ENCODE data around the gene TFEB.

Gene TFEB

DNA sequence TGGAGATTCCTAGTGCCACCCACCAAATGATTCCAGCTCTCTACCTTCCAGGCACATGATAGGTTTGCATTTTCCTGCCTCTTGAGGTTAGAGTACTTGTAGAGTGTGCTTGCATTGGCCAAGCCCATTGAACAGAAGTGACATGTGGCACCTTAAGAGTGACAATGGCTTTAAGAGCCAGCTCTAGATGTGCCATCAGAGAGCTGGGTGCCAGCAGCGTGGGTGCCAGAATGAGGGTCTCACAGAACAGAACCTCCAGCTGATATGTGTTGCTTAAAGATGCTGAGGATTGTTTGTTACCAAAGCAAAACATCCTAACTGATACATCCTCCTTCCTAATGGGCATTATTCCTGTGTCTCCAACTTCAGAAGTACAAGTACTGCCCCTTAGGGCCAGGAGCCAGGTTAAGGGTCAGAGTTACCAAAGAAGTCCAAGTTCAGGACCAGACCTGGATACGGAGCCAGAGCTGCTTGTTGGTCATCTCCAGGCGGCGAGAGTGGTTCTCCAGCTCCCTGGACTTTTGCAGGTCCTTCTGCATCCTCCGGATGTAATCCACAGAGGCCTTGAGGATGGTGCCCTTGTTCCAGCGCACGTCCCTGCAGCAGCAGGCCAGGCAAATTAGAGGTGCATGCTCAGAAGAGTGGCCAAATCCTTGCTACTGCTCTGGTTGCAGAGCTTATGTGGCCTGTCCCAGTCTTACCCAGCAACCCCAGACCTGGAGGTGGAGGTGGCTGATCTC lies 49.6 kb downstream of the TFEB start:
- H3K27me3 ChIP-seq (ENCODE audit: control insufficient read depth in 1 of 2, insufficient read depth in 2 of 2, low read length in 2 of 2) = no peaks in the 10 kb centered on the region
- no peak overlapping the region for H3K27ac ChIP-seq (ENCODE audit: low read length)
- no peak overlapping the region for H3K9ac ChIP-seq (ENCODE audit: low read length in 2 of 2)
- no peak overlapping the region for H3K4me3 ChIP-seq (ENCODE audit: low read length in 2 of 2)
- peaks cover 31 to 43% of the 10 kb centered on the region in 2 donors for H3K36me3 ChIP-seq (ENCODE audit: control insufficient read depth in 2 of 2, insufficient read depth in 2 of 2, low read length in 2 of 2)
- H3K9me3 ChIP-seq (ENCODE audit: control insufficient read depth in 2 of 2, low read length in 2 of 2) = no peaks in the 10 kb centered on the region
- H3K4me1 ChIP-seq (ENCODE audit: control insufficient read depth, insufficient read depth, low read length) = peaks cover 20% of the 10 kb centered on the region

DNA sequence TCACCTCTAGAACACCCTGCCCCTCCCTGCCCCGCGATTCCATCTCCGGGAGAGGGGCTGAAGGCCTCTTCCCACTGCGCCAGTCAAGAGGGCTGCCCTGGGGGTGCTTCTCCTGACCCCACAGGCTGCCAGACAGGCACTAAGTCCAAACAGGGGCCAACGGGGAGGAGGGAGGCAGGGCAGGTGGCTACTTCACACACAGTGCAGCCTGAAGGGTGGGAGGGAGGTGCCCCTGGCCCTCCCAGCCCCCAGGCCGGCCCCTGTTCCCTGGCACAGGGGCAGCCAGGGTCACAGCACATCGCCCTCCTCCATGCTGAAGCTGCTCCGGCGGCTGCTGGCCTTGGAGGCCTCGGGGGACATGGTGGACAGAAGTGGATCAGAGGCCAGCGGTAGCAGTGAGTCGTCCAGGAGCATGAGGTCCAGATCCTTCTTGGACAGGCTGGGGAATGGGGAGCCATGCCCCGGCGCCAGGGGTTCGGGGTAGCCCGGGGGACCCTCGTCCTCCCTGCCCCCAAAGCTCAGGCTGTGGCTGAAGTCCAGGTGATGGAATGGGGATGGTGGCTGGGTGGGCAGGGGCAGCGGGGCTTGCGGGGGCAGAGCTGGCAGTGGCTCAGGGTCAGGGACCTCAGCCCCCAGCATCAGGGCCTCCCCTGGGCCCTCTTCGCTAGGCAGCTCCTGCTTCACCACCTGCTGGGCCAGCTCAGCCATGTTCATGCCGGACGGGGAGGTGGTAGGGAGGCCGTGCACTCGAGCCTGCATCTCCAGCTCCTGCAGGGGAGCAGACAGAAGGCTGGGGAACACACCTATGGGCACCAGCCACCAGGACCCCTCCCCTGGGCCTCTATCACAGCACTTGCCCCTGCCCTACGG lies 50.9 kb downstream of the TFEB start:
- no peak overlapping the region for H3K4me3 ChIP-seq (ENCODE audit: low read length in 2 of 2)
- H3K9me3 ChIP-seq (ENCODE audit: control insufficient read depth in 2 of 2, low read length in 2 of 2) = no peaks in the 10 kb centered on the region
- H3K4me1 ChIP-seq (ENCODE audit: control insufficient read depth, insufficient read depth, low read length) = peaks cover 20% of the 10 kb centered on the region
- H3K36me3 ChIP-seq (ENCODE audit: control insufficient read depth in 2 of 2, insufficient read depth in 2 of 2, low read length in 2 of 2) = peaks cover 24 to 36% of the 10 kb centered on the region in 2 donors
- no peak overlapping the region for H3K27ac ChIP-seq (ENCODE audit: low read length)
- H3K9ac ChIP-seq (ENCODE audit: low read length in 2 of 2) = no peak overlapping the region
- H3K27me3 ChIP-seq (ENCODE audit: control insufficient read depth in 1 of 2, insufficient read depth in 2 of 2, low read length in 2 of 2) = no peaks in the 10 kb centered on the region

DNA sequence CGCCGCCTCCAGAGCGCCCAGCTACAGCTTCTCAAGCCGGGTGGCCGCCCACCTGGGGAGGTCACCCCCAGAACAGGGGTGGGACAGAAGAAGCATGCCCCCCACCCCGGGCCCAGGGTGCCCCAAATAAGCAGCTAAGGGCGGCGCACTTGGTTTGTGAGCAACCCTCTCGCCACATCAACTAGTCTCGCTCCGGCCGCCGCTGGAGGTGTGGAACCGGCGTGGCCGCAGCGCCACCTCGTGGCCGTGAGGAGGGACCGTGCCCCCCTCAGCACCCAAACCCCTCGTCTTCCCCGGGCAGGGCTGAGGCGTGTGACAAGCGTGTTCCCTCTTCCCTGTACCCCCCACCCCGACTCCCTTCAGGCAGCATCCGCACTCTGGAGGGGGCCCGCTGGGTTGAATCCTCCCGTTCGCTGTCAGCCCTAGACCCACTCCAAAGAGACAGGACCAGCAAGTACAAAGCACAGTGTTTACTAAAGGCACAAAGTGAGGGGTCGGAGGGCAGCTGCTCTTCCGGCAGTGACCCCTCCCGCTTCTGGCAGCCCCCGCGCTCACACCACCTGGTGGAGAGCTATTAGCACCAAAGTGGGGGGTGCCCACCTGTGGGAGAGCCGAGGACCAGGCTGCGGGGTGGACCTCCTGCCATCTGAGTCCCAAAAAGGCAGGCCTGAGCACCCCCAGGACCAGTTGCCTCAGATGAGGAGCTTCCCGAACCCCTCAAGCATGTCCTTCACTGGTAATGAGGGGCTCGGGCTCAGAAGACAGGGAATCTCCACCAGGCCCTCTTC lies 51.7 kb downstream of the TFEB start:
- Histone ChIP-seq H3K4me3 (ENCODE audit: low read length in 2 of 2) (peak overlapping the region; percentile 56 to 69), H3K9ac (ENCODE audit: low read length in 2 of 2) (peak overlapping the region; percentile 62 to 68), H3K27me3 (ENCODE audit: control insufficient read depth in 1 of 2, insufficient read depth in 2 of 2, low read length in 2 of 2) (no peaks in the 10 kb centered on the region), H3K36me3 (ENCODE audit: control insufficient read depth in 2 of 2, insufficient read depth in 2 of 2, low read length in 2 of 2) (peaks cover 17 to 36% of the 10 kb centered on the region in 2 donors), H3K4me1 (ENCODE audit: control insufficient read depth, insufficient read depth, low read length) (peaks cover 20% of the 10 kb centered on the region), H3K27ac (ENCODE audit: low read length) (peak overlapping the region; percentile 24), H3K9me3 (ENCODE audit: control insufficient read depth in 2 of 2, low read length in 2 of 2) (no peaks in the 10 kb centered on the region)

DNA sequence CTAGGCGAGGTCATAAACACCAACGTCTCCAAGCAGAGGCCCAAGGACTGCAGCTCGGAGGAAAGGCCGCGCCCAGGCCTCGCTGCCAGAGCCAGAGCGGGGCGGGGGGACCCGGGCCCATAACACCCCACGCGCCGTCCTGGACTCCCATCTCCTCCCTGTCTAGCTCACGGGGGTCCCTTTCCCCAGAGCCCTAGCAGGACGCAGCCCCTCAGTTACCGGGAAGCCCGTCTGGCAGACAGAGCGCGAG lies 52.2 kb downstream of the TFEB start:
- no peaks in the 10 kb centered on the region for H3K9me3 ChIP-seq (ENCODE audit: control insufficient read depth in 2 of 2, low read length in 2 of 2)
- H3K4me3 ChIP-seq (ENCODE audit: low read length in 2 of 2) = peak overlapping the region; percentile 56 to 69
- no peaks in the 10 kb centered on the region for H3K27me3 ChIP-seq (ENCODE audit: control insufficient read depth in 1 of 2, insufficient read depth in 2 of 2, low read length in 2 of 2)
- peak overlapping the region; percentile 24 for H3K27ac ChIP-seq (ENCODE audit: low read length)
- peaks cover 20% of the 10 kb centered on the region for H3K4me1 ChIP-seq (ENCODE audit: control insufficient read depth, insufficient read depth, low read length)
- H3K9ac ChIP-seq (ENCODE audit: low read length in 2 of 2) = peak overlapping the region; percentile 62 to 68
- peaks cover 17 to 32% of the 10 kb centered on the region in 2 donors for H3K36me3 ChIP-seq (ENCODE audit: control insufficient read depth in 2 of 2, insufficient read depth in 2 of 2, low read length in 2 of 2)

DNA sequence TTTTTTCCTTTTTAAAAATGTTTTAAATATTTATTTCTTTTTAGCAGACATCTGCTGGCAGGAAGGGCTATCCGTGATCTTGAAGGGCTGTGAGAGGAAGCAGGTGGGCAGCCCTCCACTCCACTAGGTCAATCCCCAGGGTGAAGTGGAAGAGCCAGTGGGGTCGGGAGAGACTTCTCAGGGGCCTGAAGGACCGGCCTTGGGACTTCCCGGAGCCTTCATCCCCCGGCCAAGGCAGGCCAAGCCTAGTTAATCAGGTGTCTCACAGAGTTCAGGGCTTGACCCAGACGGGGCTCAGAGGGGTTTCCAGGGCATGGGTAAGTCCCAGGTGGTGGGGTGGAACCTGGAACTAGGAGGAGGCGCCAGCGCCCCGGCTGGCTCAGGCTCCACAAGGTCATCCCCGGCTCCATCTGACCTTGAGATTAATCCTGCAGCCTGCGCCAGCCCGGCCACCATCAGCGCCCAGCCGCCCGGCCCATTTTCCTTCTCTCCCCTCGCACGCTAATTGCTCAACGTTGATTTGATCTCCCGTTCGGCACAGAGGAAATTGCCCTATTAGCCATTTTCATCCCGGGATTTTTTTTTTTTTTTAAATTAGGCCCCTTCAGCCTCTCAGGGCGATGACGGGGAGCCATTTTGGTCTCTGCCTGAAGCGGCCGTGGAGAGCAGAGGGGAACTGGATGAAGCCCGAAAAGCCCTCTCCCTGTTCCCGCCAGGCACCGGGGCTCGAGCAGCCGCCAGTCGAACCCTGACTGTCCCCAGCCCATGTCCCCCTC lies 52.7 kb downstream of the TFEB start:
- Histone ChIP-seq H3K9ac (ENCODE audit: low read length in 2 of 2) (peak overlapping the region; percentile 62 to 68), H3K27ac (ENCODE audit: low read length) (peak overlapping the region; percentile 24), H3K36me3 (ENCODE audit: control insufficient read depth in 2 of 2, insufficient read depth in 2 of 2, low read length in 2 of 2) (peaks cover 17 to 27% of the 10 kb centered on the region in 2 donors), H3K4me1 (ENCODE audit: control insufficient read depth, insufficient read depth, low read length) (peaks cover 20% of the 10 kb centered on the region), H3K4me3 (ENCODE audit: low read length in 2 of 2) (peak overlapping the region; percentile 56 to 69), H3K27me3 (ENCODE audit: control insufficient read depth in 1 of 2, insufficient read depth in 2 of 2, low read length in 2 of 2) (no peaks in the 10 kb centered on the region), H3K9me3 (ENCODE audit: control insufficient read depth in 2 of 2, low read length in 2 of 2) (no peaks in the 10 kb centered on the region)

DNA sequence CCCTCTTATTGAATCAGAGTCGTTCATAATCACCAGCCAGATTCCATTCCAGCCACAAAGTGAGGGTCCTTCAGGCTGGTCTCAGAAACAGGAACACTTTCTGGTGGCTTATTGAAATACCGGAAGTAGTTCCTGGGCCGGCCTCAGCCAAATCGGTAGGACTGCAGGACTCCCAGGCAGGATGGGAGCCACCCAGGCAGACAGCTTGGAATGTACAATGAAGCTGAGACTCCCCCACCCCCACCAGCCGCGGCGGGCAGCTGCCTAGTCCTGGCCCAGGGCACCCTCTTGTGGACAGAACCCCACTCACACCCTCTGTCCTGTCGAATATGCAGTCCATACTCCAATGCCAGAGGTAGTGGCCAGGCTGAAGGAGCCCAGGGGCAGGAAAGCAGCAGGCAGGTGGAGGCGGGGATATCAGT lies 53.3 kb downstream of the TFEB start:
- no peaks in the 10 kb centered on the region for H3K27me3 ChIP-seq (ENCODE audit: control insufficient read depth in 1 of 2, insufficient read depth in 2 of 2, low read length in 2 of 2)
- no peak overlapping the region for H3K9ac ChIP-seq (ENCODE audit: low read length in 2 of 2)
- no peaks in the 10 kb centered on the region for H3K9me3 ChIP-seq (ENCODE audit: control insufficient read depth in 2 of 2, low read length in 2 of 2)
- no peak overlapping the region for H3K27ac ChIP-seq (ENCODE audit: low read length)
- H3K4me3 ChIP-seq (ENCODE audit: low read length in 2 of 2) = no peak overlapping the region
- peaks cover 15 to 21% of the 10 kb centered on the region in 2 donors for H3K36me3 ChIP-seq (ENCODE audit: control insufficient read depth in 2 of 2, insufficient read depth in 2 of 2, low read length in 2 of 2)
- peaks cover 20% of the 10 kb centered on the region for H3K4me1 ChIP-seq (ENCODE audit: control insufficient read depth, insufficient read depth, low read length)

DNA sequence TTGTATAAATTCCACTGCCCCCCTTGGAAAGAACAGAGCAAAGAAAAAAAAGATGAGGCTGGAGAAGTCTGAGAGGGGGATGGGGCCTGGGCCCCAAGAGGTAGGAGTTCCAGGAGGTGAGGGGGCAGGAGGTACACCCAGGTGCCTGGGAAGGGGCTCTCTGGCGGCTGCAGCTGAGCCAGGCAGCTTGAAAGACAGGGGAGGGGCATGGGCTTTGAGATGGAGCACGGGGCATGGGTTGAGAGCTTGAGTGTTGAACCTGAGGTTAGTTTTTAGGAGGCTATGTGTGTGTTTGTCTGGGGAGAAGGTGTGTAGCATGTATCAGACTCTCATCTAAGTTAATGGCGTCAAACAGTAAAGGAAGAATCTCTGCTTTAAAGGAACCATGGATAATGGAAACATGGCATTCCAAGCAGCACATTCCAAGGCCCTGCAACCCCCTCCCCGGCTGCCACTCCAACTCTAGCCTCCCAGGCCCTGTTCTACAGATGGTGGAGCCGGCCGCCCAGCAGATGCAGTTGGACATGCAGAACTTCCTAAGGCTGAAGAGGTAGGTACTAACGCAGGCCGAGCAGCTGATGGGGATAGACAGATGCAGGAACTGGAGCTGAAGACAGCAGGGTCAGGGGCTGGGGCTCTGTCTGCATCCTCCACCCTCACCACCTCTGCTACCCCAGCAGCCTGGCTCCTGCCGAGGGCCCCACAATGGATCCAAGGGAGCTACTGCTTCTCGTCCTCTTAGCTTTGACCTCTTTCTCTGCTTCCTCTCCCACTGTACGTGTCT lies 55.0 kb downstream of the TFEB start:
- H3K36me3 ChIP-seq (ENCODE audit: control insufficient read depth in 2 of 2, insufficient read depth in 2 of 2, low read length in 2 of 2) = peaks cover 4 to 8% of the 10 kb centered on the region in 2 donors
- no peaks in the 10 kb centered on the region for H3K9me3 ChIP-seq (ENCODE audit: control insufficient read depth in 2 of 2, low read length in 2 of 2)
- no peak overlapping the region for H3K4me3 ChIP-seq (ENCODE audit: low read length in 2 of 2)
- H3K4me1 ChIP-seq (ENCODE audit: control insufficient read depth, insufficient read depth, low read length) = peaks cover 20% of the 10 kb centered on the region
- no peak overlapping the region for H3K9ac ChIP-seq (ENCODE audit: low read length in 2 of 2)
- H3K27me3 ChIP-seq (ENCODE audit: control insufficient read depth in 1 of 2, insufficient read depth in 2 of 2, low read length in 2 of 2) = no peaks in the 10 kb centered on the region
- H3K27ac ChIP-seq (ENCODE audit: low read length) = no peak overlapping the region

DNA sequence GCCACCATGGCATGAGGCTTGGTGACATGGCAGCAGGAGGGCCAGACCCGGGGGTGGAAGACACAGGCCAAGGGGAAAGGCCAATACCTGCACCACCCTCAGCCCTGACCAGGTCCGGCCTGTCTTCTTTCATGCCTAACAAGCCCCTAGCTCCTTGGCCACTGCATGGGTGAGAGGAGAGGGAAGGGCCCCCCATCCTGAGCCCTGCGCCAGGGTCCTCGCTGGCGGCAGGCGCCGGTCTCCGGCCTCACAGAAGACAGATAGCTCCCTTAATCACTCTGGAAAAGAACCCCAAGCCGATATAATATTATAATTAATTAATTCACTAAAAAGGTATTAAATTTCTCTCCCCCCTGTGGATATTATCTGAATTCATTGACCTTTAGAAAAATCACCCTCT lies 55.7 kb downstream of the TFEB start:
- H3K27me3 ChIP-seq (ENCODE audit: control insufficient read depth in 1 of 2, insufficient read depth in 2 of 2, low read length in 2 of 2) = no peaks in the 10 kb centered on the region
- peaks cover 20% of the 10 kb centered on the region for H3K4me1 ChIP-seq (ENCODE audit: control insufficient read depth, insufficient read depth, low read length)
- H3K4me3 ChIP-seq (ENCODE audit: low read length in 2 of 2) = no peak overlapping the region
- no peak overlapping the region for H3K9ac ChIP-seq (ENCODE audit: low read length in 2 of 2)
- H3K36me3 ChIP-seq (ENCODE audit: control insufficient read depth in 2 of 2, insufficient read depth in 2 of 2, low read length in 2 of 2) = peaks cover 0 to 3% of the 10 kb centered on the region in 2 donors
- no peak overlapping the region for H3K27ac ChIP-seq (ENCODE audit: low read length)
- no peaks in the 10 kb centered on the region for H3K9me3 ChIP-seq (ENCODE audit: control insufficient read depth in 2 of 2, low read length in 2 of 2)

DNA sequence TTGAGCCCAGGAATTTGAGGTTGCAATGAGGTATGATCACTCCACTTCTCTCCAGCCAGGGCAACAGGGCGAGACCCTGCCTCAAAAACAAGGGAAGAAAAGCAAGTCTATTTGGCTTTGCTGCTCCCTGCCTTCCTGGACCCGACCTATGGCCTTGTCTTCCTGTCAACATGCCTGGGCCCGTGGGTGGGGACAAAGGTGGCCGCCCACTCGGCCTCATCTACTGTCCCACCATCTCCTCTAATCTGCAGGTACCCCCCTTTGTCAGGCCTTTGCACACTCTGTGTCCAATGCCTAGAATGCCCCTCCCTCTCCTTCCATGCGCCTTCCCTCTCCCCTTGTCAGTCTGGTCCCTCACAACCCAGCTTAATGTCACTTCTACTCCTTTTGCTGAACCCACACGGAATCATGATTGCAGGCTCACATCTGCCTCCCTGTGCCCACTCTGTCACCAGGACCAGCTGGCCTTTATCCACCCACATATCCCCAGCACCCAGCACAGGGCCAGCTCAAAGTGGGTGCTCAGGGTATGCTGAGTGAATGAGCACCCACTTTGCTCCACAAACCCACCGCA lies 56.8 kb downstream of the TFEB start:
- no peaks in the 10 kb centered on the region for H3K36me3 ChIP-seq (ENCODE audit: control insufficient read depth in 2 of 2, insufficient read depth in 2 of 2, low read length in 2 of 2)
- H3K9me3 ChIP-seq (ENCODE audit: control insufficient read depth in 2 of 2, low read length in 2 of 2) = no peaks in the 10 kb centered on the region
- no peaks in the 10 kb centered on the region for H3K27me3 ChIP-seq (ENCODE audit: control insufficient read depth in 1 of 2, insufficient read depth in 2 of 2, low read length in 2 of 2)
- peaks cover 16% of the 10 kb centered on the region for H3K4me1 ChIP-seq (ENCODE audit: control insufficient read depth, insufficient read depth, low read length)
- no peak overlapping the region for H3K9ac ChIP-seq (ENCODE audit: low read length in 2 of 2)
- no peak overlapping the region for H3K4me3 ChIP-seq (ENCODE audit: low read length in 2 of 2)
- H3K27ac ChIP-seq (ENCODE audit: low read length) = no peak overlapping the region

Measured in stomach smooth muscle (tissue), 2 donors.